Bronchial epithelial cell (primary cell): Measurements from ENCODE around the gene CTSL. TPM values are rescaled to one million over a fixed set of nuclear protein-coding genes. Genes with fewer than 3 reads are reported as not detected.

Experiments
- DNase-seq: peaks from one replicate; pipeline ENCODE4 v3.0.0-alpha.2; 2010; ENCODE audit warnings: low read depth
- FAIRE-seq: peaks from 2 replicates; lab custom pipeline; 2011; peaks lifted over from hg19 to GRCh38; lab: Jason Lieb, UNC
- H3K27me3 ChIP-seq: 2 replicates; pipeline ENCODE4 v1.5.1; 2011; ENCODE audit warnings: low read length; ENCODE audit not compliant: control insufficient read depth, insufficient read depth
- H3K36me3 ChIP-seq: 2 replicates; pipeline ENCODE4 v1.5.1; 2011; ENCODE audit warnings: low read length; ENCODE audit not compliant: control insufficient read depth, insufficient read depth
- H3K4me3 ChIP-seq: 2 replicates; pipeline ENCODE4 v1.5.1; 2011; ENCODE audit warnings: mild to moderate bottlenecking, low read depth, low read length, control low read depth
- CTCF ChIP-seq: IDR thresholded peaks from 2 replicates; pipeline ENCODE4 v1.5.1; 2011; ENCODE audit warnings: mild to moderate bottlenecking, moderate library complexity, low read length, control low read depth, inconsistent platforms; ENCODE audit not compliant: insufficient read depth, severe bottlenecking
- total RNA-seq: library from RNA; depleted of rRNA; stranded (reverse); fragments of >200 nt; gene quantifications from 2 replicates; pipeline ENCODE4 v1.2.1, GENCODE V29; 2014

The CTSL gene
- total RNA-seq, 1 donor from 2014 or later, result 107 TPM

- Histone ChIP-seq H3K36me3 (no peaks in the 10 kb centered on the region), H3K4me3 (no peak overlapping the region), H3K27me3 (no peaks in the 10 kb centered on the region)
- DNase-seq (no peak), FAIRE-seq (no peak)
- TF ChIP-seq CTCF, result no peak
Observed at GRCh38 chr9:87746186-87746585, 20.3 kb downstream of the CTSL start.

GRCh38 chr9:87748881-87749280 lies 23.0 kb downstream of the CTSL start:
- Histone ChIP-seq H3K4me3 (no peak overlapping the region), H3K36me3 (no peaks in the 10 kb centered on the region), H3K27me3 (no peaks in the 10 kb centered on the region)
- TF ChIP-seq CTCF, result no peak
- no peak for DNase-seq
- FAIRE-seq, result no peak

- no peak overlapping the region for H3K4me3 ChIP-seq
- FAIRE-seq (no peak), DNase-seq (no peak)
- no peaks in the 10 kb centered on the region for H3K36me3 ChIP-seq
- H3K27me3 ChIP-seq, result no peaks in the 10 kb centered on the region
- no peak for TF ChIP-seq CTCF
Observed at GRCh38 chr9:87749335-87750035, 23.6 kb downstream of the CTSL start.

GRCh38 chr9:87750726-87751125 lies 24.8 kb downstream of the CTSL start:
- H3K36me3 ChIP-seq, result no peaks in the 10 kb centered on the region
- H3K27me3 ChIP-seq, result no peaks in the 10 kb centered on the region
- no peak for TF ChIP-seq CTCF
- DNase-seq, result no peak
- H3K4me3 ChIP-seq, result no peak overlapping the region
- no peak for FAIRE-seq

- no peak for DNase-seq
Observed at GRCh38 chr9:87751423-87751822, 25.5 kb downstream of the CTSL start.

More at GRCh38 chr9:87751423-87751822, 25.5 kb downstream of the CTSL start:
- Histone ChIP-seq H3K36me3 (no peaks in the 10 kb centered on the region), H3K27me3 (no peaks in the 10 kb centered on the region), H3K4me3 (no peak overlapping the region)
- no peak for FAIRE-seq
- TF ChIP-seq CTCF, result no peak
